ENCODE data around the gene ARRDC4.

Gene ARRDC4, protein sequence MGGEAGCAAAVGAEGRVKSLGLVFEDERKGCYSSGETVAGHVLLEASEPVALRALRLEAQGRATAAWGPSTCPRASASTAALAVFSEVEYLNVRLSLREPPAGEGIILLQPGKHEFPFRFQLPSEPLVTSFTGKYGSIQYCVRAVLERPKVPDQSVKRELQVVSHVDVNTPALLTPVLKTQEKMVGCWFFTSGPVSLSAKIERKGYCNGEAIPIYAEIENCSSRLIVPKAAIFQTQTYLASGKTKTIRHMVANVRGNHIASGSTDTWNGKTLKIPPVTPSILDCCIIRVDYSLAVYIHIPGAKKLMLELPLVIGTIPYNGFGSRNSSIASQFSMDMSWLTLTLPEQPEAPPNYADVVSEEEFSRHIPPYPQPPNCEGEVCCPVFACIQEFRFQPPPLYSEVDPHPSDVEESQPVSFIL

DNA sequence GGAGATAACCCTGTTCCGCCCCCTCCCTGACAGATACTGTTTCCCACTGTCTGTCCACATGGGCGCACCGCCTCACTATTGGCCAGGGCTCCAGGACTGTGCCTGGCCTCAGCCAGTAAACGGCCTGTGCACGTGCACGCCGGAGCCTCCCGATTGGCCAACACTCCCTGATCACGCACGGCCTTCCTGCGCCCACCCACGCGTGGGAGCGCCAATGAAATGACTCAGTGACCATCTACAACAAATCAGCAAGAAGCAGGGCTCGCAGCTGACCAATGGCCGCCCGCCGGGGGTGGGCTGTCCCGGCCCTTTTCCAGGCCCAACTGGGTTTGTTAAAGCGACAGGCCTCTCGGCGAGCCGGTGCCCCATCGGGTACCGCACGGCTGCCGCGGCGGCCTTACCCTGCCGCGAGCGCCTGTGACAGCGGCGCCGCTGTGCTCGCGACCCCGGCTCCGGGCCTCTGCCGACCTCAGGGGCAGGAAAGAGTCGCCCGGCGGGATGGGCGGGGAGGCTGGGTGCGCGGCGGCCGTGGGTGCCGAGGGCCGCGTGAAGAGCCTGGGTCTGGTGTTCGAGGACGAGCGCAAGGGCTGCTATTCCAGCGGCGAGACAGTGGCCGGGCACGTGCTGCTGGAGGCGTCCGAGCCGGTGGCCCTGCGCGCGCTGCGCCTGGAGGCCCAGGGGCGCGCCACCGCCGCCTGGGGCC is at the start of gene ARRDC4:
TSS of gene ARRDC4 (plus strand) at position 340 of the 703 bp plus-strand sequence. CDS start at position 499, 159 bp downstream.
- Mint-ChIP-seq H3K27me3 (no peaks in the 10 kb centered on the region), H3K27ac (peak within 1 kb of the TSS; percentile 98), H3K9me3 (no peaks in the 10 kb centered on the region), H3K36me3 (no peaks in the 10 kb centered on the region), H3K4me3 (peak within 1 kb of the TSS; percentile 84), H3K4me1 (peaks cover 29% of the 10 kb centered on the region)

DNA sequence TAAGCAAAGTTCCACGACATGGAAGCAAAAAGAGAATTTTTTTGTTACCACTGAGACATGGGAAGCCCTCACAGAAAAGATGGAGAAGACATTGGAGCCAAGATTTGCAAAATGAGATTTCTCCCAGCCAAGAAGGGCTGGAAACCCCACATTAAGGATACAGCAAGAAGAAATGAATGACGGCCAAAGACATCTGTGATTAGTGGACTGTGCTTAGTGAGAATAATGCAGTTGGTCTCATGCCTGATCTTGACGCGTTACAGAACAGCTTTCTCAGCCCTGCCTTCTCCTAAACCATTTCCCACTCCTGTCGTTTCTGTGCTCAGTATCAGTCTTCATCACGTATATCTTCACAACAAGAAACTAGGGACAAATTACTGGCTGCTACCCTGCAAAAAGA is 45.8 kb upstream of the ARRDC4 start:
- Mint-ChIP-seq H3K27ac (no peak overlapping the region), H3K4me1 (no peaks in the 10 kb centered on the region), H3K4me3 (no peak overlapping the region), H3K36me3 (no peaks in the 10 kb centered on the region), H3K27me3 (peaks cover 14% of the 10 kb centered on the region), H3K9me3 (no peaks in the 10 kb centered on the region)

DNA sequence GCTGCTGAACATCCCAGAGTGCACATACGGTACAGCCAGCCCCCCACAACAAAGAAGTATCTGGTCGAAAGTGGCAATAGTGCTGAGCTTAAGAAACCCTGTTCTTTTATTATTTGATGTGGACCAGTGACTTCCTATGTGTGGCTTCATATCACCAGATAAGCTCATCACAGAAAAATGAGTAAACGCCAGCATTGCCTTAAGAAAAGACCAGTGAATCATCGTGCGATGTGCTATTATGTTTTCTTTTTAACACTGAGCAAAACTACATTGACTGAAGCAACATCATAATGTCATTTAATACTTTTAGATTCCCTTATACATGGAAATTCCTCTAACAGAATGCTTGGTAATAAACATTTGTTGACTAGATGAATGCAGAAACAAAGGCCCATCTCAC is 45.2 kb upstream of the ARRDC4 start:
- H3K27ac Mint-ChIP-seq: no peak overlapping the region

DNA sequence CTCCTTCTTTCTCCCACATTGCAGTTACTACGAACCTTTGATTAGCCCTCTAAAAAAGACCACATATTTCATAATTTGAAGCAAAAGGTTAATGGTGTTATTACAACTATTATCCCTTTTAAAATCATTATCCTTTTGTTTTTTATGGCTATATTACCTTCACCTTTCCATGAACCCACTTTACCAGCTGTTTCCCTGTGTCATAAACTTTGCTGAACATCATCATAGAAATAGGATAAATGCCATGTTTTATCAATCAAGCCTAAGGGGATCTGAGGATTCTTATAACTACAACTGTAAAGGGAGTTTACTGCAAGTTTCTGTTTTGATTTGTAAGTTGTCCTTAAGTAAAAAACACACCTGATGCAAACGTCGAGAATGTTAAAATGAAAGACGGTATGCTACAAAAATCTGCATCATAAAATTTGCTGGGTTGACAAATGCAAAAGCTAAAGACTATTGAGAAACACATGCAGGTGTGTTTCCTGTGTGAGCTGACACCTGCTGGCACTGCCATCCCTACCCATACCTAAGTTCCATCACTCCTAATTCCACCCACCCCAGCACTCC is 39.1 kb upstream of the ARRDC4 start:
- H3K4me1 Mint-ChIP-seq: no peaks in the 10 kb centered on the region
- H3K27me3 Mint-ChIP-seq: peaks cover 11% of the 10 kb centered on the region
- H3K27ac Mint-ChIP-seq: no peak overlapping the region
- H3K36me3 Mint-ChIP-seq: no peaks in the 10 kb centered on the region
- H3K9me3 Mint-ChIP-seq: peaks cover 10% of the 10 kb centered on the region
- no peak overlapping the region for H3K4me3 Mint-ChIP-seq

More for the DNA sequence above, 45.2 kb upstream of the ARRDC4 start:
- Mint-ChIP-seq H3K36me3 (no peaks in the 10 kb centered on the region), H3K4me1 (no peaks in the 10 kb centered on the region), H3K4me3 (no peak overlapping the region), H3K9me3 (no peaks in the 10 kb centered on the region), H3K27me3 (peaks cover 14% of the 10 kb centered on the region)

DNA sequence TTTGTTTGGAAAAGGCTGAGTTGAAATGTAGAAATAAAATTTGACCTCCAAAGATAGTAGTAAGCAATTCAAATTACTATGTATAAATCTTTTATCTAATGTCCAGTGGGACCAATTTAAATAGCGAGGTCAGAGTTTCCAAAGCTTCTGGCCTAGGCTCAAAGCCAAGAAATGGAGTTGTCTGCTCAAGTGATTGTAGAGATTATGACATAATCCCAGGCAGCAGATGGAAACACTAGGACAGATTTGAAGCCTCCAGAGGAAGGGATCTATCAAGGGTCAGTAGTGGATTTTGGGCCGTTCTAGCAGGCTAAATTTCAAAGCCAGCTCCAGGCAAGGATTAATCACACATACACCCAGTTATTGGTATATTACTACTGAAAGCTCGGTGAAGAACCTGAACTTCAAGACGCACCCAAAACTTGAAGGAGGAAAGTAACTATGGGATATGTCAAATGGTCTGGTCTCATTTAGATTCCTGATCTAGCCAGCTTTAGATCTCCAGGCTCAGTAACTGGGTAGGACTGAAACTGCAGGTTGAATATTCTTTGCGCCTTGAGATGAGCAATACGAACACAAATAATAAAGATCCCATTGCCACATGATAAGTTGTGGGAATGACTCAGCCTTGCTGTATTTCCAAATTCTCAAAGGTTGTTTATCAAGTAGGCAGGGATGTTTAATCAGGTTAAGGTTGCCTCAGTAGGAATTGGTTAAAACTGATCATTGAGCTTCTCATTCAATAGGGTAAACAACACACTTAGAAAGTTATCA is 30.9 kb upstream of the ARRDC4 start:
- Mint-ChIP-seq H3K4me1 (no peaks in the 10 kb centered on the region), H3K4me3 (no peak overlapping the region), H3K27ac (no peak overlapping the region), H3K36me3 (no peaks in the 10 kb centered on the region), H3K27me3 (peaks cover 10% of the 10 kb centered on the region), H3K9me3 (no peaks in the 10 kb centered on the region)

- H3K9me3 Mint-ChIP-seq: peaks cover 3% of the 10 kb centered on the region
- H3K36me3 Mint-ChIP-seq: no peaks in the 10 kb centered on the region
- H3K4me1 Mint-ChIP-seq: no peaks in the 10 kb centered on the region
- H3K27me3 Mint-ChIP-seq: peaks cover 9% of the 10 kb centered on the region
- no peak overlapping the region for H3K4me3 Mint-ChIP-seq
- H3K27ac Mint-ChIP-seq: no peak overlapping the region
These were observed 30.3 kb upstream of the ARRDC4 start for GRCh38 chr15:97930230-97930629.

DNA sequence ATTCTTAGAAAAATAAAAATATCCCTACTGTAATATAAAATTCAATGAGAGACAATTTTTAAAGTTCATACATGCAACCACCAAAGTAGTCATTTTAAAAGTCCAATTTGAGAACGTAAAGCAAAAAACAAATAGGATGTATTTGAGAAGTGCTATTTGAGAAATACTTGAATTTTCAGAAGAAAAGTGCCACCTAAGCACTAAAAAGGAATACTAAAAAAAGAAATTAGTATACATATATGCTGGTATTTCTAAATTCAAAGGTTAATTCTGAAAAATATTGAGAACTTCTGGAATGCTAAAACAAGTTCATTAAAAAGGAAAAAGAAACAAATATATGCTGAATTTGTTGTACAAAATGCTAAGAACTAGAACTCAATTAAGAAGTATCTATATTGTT is 29.2 kb upstream of the ARRDC4 start:
- H3K4me3 Mint-ChIP-seq: no peak overlapping the region
- peaks cover 10% of the 10 kb centered on the region for H3K27me3 Mint-ChIP-seq
- H3K27ac Mint-ChIP-seq: no peak overlapping the region
- H3K9me3 Mint-ChIP-seq: peaks cover 12% of the 10 kb centered on the region
- no peaks in the 10 kb centered on the region for H3K36me3 Mint-ChIP-seq
- H3K4me1 Mint-ChIP-seq: no peaks in the 10 kb centered on the region

GRCh38 chr15:97933589-97933988 is 26.9 kb upstream of the ARRDC4 start:
- no peak overlapping the region for H3K27ac Mint-ChIP-seq
- no peak overlapping the region for H3K4me3 Mint-ChIP-seq
- peaks cover 12% of the 10 kb centered on the region for H3K9me3 Mint-ChIP-seq
- H3K4me1 Mint-ChIP-seq: no peaks in the 10 kb centered on the region
- peaks cover 5% of the 10 kb centered on the region for H3K27me3 Mint-ChIP-seq
- H3K36me3 Mint-ChIP-seq: no peaks in the 10 kb centered on the region

GRCh38 chr15:97940993-97941392 is 19.5 kb upstream of the ARRDC4 start:
- H3K36me3 Mint-ChIP-seq: no peaks in the 10 kb centered on the region
- H3K4me1 Mint-ChIP-seq: no peaks in the 10 kb centered on the region
- peaks cover 2% of the 10 kb centered on the region for H3K27me3 Mint-ChIP-seq
- no peak overlapping the region for H3K4me3 Mint-ChIP-seq
- peaks cover 2% of the 10 kb centered on the region for H3K9me3 Mint-ChIP-seq
- no peak overlapping the region for H3K27ac Mint-ChIP-seq

GRCh38 chr15:97941572-97941971 is 18.9 kb upstream of the ARRDC4 start:
- no peaks in the 10 kb centered on the region for H3K36me3 Mint-ChIP-seq
- H3K27ac Mint-ChIP-seq: no peak overlapping the region
- H3K4me1 Mint-ChIP-seq: no peaks in the 10 kb centered on the region
- H3K9me3 Mint-ChIP-seq: no peaks in the 10 kb centered on the region
- H3K4me3 Mint-ChIP-seq: no peak overlapping the region
- H3K27me3 Mint-ChIP-seq: peaks cover 2% of the 10 kb centered on the region

- no peaks in the 10 kb centered on the region for H3K27me3 Mint-ChIP-seq
- H3K36me3 Mint-ChIP-seq: no peaks in the 10 kb centered on the region
- no peaks in the 10 kb centered on the region for H3K9me3 Mint-ChIP-seq
- no peak overlapping the region for H3K27ac Mint-ChIP-seq
- no peak overlapping the region for H3K4me3 Mint-ChIP-seq
- no peaks in the 10 kb centered on the region for H3K4me1 Mint-ChIP-seq
These were observed 15.8 kb upstream of the ARRDC4 start for GRCh38 chr15:97944724-97945123.

DNA sequence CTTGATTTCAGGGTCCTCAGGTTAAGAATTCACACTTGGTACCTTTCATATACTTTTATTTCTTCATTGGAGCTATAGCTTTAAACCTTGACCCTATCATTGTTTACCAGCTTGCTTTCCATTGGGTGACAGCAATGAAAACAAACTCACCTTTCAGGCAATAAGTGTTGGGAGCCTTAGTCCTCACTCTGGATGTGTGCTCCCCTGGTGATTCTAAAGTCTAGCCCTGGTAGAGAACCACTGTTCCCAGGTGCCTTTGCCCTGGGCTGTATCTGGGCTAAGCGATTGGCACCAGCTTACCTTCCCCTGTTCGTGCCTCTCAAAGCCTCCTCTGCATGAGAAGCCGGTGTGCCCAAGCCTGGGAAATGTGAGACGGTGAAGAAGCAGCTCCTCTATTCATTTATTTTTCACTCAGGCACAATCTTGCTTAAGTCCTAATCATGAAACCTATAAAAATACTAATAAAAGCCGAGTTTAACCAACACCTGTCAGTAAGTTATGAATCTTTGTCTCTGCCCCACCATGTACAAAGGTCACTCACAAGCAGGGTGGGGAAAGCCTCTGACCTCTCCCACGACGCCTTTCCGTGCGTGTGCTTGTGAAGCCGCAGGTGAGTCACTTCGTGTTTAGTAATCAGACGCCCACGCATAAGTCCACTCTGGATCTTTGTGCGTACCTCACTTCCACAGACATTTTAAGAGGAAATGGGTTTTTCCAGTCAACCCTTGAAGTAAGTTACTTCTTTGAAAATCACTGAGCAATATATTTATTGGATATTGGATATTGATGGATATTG is 12.8 kb upstream of the ARRDC4 start:
- Mint-ChIP-seq H3K4me1 (no peaks in the 10 kb centered on the region), H3K27ac (no peak overlapping the region), H3K36me3 (no peaks in the 10 kb centered on the region), H3K27me3 (no peaks in the 10 kb centered on the region), H3K4me3 (no peak overlapping the region), H3K9me3 (no peaks in the 10 kb centered on the region)

- H3K4me1 Mint-ChIP-seq: no peaks in the 10 kb centered on the region
- no peaks in the 10 kb centered on the region for H3K27me3 Mint-ChIP-seq
- no peak overlapping the region for H3K27ac Mint-ChIP-seq
- no peaks in the 10 kb centered on the region for H3K9me3 Mint-ChIP-seq
- no peak overlapping the region for H3K4me3 Mint-ChIP-seq
- no peaks in the 10 kb centered on the region for H3K36me3 Mint-ChIP-seq
These were observed 7.2 kb upstream of the ARRDC4 start for GRCh38 chr15:97953254-97953653.

DNA sequence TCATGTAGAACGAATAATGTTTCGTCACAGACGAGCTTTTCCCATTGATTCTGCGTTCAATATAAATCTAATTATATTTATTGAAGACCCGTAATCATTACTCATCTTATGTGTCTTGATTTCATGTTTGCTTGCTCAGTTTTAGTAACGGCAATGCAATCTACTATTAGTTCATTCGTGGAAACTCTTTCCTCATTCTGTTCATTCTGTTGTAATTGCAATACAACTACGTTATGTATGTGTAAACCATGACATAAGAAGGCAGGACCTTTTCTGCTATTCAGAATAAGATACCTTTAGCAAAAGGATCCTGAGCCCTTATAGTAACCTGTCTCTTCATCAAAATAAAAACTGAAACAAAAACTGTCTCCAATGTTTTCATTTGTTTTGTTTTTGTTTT is 6.8 kb upstream of the ARRDC4 start:
- Mint-ChIP-seq H3K36me3 (no peaks in the 10 kb centered on the region), H3K27ac (no peak overlapping the region), H3K27me3 (no peaks in the 10 kb centered on the region), H3K4me3 (no peak overlapping the region), H3K9me3 (no peaks in the 10 kb centered on the region), H3K4me1 (no peaks in the 10 kb centered on the region)

DNA sequence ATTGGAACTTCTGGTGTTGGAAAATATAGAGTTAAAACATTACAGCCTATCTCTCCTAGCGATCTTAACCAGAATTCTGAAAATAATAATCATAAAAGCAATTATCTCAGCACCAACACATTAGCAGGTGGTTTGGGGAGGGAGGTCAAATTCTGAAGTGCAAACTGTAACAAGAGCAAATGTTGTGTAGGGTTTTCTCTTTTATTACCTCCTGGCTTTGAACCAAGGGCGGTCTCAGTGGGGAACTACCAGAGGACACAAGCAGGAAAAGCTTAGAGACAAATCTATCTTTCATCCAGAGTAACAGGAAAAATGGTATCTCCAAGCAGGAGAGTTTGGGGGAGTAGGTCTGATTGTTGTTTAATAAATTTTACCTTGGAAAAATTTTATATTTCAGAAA is 5.5 kb upstream of the ARRDC4 start:
- Mint-ChIP-seq H3K36me3 (no peaks in the 10 kb centered on the region), H3K4me1 (peaks cover 11% of the 10 kb centered on the region), H3K4me3 (no peak overlapping the region), H3K27me3 (no peaks in the 10 kb centered on the region), H3K27ac (no peak overlapping the region), H3K9me3 (no peaks in the 10 kb centered on the region)
